Nephron (organoid): ENCODE measurements around the gene TUT1.

ENCODE experiments used
- H3K27ac Mint-ChIP-seq, 3 experiments: 2 replicates each; pipeline ENCODE4 v1.8.0; 2020; ENCODE audit warnings: mixed read lengths in 3 of 3, mild to moderate bottlenecking in 2 of 3, moderate library complexity in 1 of 3
- H3K27me3 Mint-ChIP-seq: 2 replicates; pipeline ENCODE4 v1.8.0; 2021; ENCODE audit warnings: low read depth, mild to moderate bottlenecking, moderate library complexity, mixed read lengths
- H3K36me3 Mint-ChIP-seq: 2 replicates; pipeline ENCODE4 v1.8.0; 2020; ENCODE audit warnings: low read depth, mixed read lengths
- H3K4me1 Mint-ChIP-seq: 2 replicates; pipeline ENCODE4 v1.8.0; 2020; ENCODE audit warnings: mixed read lengths
- H3K4me3 Mint-ChIP-seq, 3 experiments: 2 replicates each; pipeline ENCODE4 v1.8.0; 2020; ENCODE audit warnings: mild to moderate bottlenecking in 3 of 3, mixed read lengths in 3 of 3, moderate library complexity in 2 of 3
- H3K9me3 Mint-ChIP-seq: 2 replicates; pipeline ENCODE4 v1.8.0; 2020; ENCODE audit warnings: mixed read lengths
- TF ChIP-seq, protein P1 (sequence below), 3 experiments: fragments of 200-600 bp; sonication (generic); IDR thresholded peaks; one replicate each; pipeline ENCODE4 v1.5.0; 2021; ENCODE audit warnings: antibody characterized with exemption in 3 of 3; ENCODE audit not compliant: unreplicated experiment in 3 of 3

TUT1 gene

GRCh38 chr11:62577046-62577714 is 14.1 kb downstream of the TUT1 start:
- TF ChIP-seq, protein P1, sequence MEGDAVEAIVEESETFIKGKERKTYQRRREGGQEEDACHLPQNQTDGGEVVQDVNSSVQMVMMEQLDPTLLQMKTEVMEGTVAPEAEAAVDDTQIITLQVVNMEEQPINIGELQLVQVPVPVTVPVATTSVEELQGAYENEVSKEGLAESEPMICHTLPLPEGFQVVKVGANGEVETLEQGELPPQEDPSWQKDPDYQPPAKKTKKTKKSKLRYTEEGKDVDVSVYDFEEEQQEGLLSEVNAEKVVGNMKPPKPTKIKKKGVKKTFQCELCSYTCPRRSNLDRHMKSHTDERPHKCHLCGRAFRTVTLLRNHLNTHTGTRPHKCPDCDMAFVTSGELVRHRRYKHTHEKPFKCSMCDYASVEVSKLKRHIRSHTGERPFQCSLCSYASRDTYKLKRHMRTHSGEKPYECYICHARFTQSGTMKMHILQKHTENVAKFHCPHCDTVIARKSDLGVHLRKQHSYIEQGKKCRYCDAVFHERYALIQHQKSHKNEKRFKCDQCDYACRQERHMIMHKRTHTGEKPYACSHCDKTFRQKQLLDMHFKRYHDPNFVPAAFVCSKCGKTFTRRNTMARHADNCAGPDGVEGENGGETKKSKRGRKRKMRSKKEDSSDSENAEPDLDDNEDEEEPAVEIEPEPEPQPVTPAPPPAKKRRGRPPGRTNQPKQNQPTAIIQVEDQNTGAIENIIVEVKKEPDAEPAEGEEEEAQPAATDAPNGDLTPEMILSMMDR (IDR thresholded peaks at IDR 0.05; ENCODE audit: unreplicated experiment in 3 of 3): no peak
- H3K27me3 Mint-ChIP-seq: no peaks in the 10 kb centered on the region
- peaks cover 39% of the 10 kb centered on the region for H3K36me3 Mint-ChIP-seq
- H3K4me3 Mint-ChIP-seq: peak overlapping the region; percentile 53 to 97 (median 83)
- H3K9me3 Mint-ChIP-seq: no peaks in the 10 kb centered on the region
- peaks cover 41% of the 10 kb centered on the region for H3K4me1 Mint-ChIP-seq
- peak overlapping the region; percentile 47 to 97 (median 52) for H3K27ac Mint-ChIP-seq

DNA sequence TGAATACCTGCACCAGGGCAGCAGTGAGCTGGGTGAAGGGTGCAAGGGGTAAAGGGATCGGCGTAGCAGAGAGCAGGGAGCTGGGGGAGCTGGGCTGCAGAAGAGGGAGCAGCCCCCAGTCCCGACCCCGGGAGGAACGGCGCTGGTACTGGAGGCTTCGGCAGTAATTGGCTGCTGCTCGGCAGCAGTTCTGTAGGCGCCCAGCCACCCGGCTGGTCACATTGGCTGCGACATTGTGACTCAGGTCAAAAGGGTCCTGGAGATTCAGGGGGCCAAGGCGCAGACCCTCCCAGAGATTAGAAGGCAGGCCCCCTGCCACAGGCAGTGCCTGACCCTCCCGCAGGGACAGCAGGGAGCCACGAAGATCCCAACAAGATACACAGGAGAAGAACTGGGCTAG is 15.5 kb downstream of the TUT1 start:
- Mint-ChIP-seq H3K4me1 (peaks cover 54% of the 10 kb centered on the region), H3K27me3 (no peaks in the 10 kb centered on the region), H3K27ac (peak overlapping the region; percentile 97 to 99 (median 97)), H3K36me3 (peaks cover 45% of the 10 kb centered on the region), H3K9me3 (no peaks in the 10 kb centered on the region), H3K4me3 (peak overlapping the region; percentile 97 to 100 (median 97))
- TF ChIP-seq, protein P1 (IDR thresholded peaks at IDR 0.05; ENCODE audit: unreplicated experiment in 3 of 3): no peak

DNA sequence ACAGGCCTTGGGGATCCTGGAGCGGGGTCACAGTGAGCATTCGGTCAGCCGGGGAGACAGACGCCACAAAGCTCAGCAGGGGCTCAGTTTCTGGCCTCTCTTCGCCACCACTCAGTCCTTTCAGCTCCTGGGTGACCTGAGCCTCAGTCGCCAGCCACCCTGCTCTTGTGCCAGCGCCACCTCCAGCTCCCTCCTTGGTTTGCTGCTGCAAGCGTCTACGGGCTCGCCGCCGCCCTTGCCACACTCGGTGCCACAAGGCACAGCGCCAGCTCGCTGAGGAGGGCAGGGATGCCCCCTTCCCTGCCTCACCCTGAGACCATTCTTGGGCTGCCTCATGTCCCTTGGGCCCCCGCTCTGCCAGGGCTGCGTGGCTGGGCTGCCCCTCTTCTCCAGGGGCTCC is 16.2 kb downstream of the TUT1 start:
- TF ChIP-seq, protein P1 (IDR thresholded peaks at IDR 0.05; ENCODE audit: unreplicated experiment in 3 of 3): no peak
- H3K9me3 Mint-ChIP-seq: no peaks in the 10 kb centered on the region
- peak overlapping the region; percentile 97 to 100 (median 97) for H3K4me3 Mint-ChIP-seq
- H3K36me3 Mint-ChIP-seq: peaks cover 49% of the 10 kb centered on the region
- H3K27me3 Mint-ChIP-seq: no peaks in the 10 kb centered on the region
- peaks cover 56% of the 10 kb centered on the region for H3K4me1 Mint-ChIP-seq
- peak overlapping the region; percentile 97 to 99 (median 97) for H3K27ac Mint-ChIP-seq

GRCh38 chr11:62574363-62575071 is 16.8 kb downstream of the TUT1 start:
- Mint-ChIP-seq H3K27ac (peak overlapping the region; percentile 97 to 99 (median 97)), H3K36me3 (peaks cover 54% of the 10 kb centered on the region)
- TF ChIP-seq, protein P1 (IDR thresholded peaks at IDR 0.05; ENCODE audit: unreplicated experiment in 3 of 3): no peak

DNA sequence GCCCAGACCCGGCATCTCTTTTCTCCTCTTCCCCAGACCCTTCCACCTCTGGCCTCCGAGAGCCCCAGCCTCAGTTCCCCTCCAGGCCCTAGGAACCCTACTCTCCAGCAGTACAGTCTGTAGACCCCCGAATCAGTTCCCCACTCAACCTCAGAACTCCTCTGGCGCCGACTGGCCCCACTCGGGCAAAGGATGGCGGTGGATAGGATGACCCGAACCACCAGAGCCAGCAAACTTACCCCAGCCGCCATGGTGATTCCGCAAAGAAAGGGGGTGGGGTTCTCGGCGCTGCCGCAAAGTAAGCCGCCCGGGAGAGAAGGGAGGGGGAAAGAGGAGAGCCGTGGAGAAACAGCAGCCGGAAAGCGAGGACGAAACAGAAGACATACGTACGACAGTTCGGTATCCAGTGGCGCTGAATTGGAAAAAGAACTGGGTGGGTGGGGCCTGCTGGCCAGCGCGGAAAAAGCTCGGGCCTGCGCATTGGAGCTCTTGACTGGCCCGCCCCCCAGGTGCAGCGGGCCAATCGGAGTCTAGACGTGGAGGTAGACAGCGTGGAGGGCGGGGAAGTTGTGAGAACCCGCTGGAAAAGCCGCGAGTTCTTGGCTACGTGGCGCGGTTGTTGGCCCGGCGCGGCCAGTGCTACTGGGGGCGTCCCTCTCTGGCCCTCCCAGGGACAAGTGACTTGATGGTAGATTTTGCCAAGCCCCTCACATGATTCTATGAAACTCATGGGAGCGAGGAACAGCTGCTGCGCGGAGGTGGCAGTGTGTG is 17.5 kb downstream of the TUT1 start, which contains the start of gene EEF1G:
Gene EEF1G (minus strand): TSS at position 300 of the 771 bp plus-strand sequence. CDS start 49 bp downstream, at position 251.
- peak within 1 kb of the TSS; percentile 97 to 100 (median 97) for H3K4me3 Mint-ChIP-seq
- no peaks in the 10 kb centered on the region for H3K27me3 Mint-ChIP-seq
- peak within 1 kb of the TSS; percentile 97 to 99 (median 97) for H3K27ac Mint-ChIP-seq
- TF ChIP-seq, protein P1 (IDR thresholded peaks at IDR 0.05; ENCODE audit: unreplicated experiment in 3 of 3): no peak
- H3K4me1 Mint-ChIP-seq: peaks cover 56% of the 10 kb centered on the region
- H3K9me3 Mint-ChIP-seq: no peaks in the 10 kb centered on the region
- H3K36me3 Mint-ChIP-seq: peaks cover 59% of the 10 kb centered on the region

More at GRCh38 chr11:62574363-62575071, 16.8 kb downstream of the TUT1 start:
- Mint-ChIP-seq H3K9me3 (no peaks in the 10 kb centered on the region), H3K4me1 (peaks cover 56% of the 10 kb centered on the region), H3K4me3 (peak overlapping the region; percentile 97 to 100 (median 97)), H3K27me3 (no peaks in the 10 kb centered on the region)
